Neural progenitor cell (in vitro differentiated cells): ENCODE data around the gene OSTF1. TPM values are rescaled to one million over a fixed set of nuclear protein-coding genes. Genes with fewer than 3 reads are reported as not detected.

ENCODE experiments used
- DNase-seq: peaks from one replicate; pipeline ENCODE4 v3.0.0-alpha.2; 2016; ENCODE audit warnings: low spot score
- H2AFZ ChIP-seq: fragments of 200-600 bp; sonication (generic); replicated peaks from 2 replicates; pipeline ENCODE4 v1.6.1; 2016; ENCODE audit warnings: antibody characterized with exemption
- H3F3A ChIP-seq: fragments of 200-600 bp; sonication (generic); 2 replicates; pipeline ENCODE4 v1.6.1; 2016; ENCODE audit warnings: antibody characterized with exemption, low read depth
- H3K27ac ChIP-seq: fragments of 200-600 bp; sonication (generic); 2 replicates; pipeline ENCODE4 v1.5.1; 2016; ENCODE audit warnings: mild to moderate bottlenecking
- H3K27me3 ChIP-seq: fragments of 200-600 bp; sonication (generic); 2 replicates; pipeline ENCODE4 v1.6.1; 2016; ENCODE audit warnings: mild to moderate bottlenecking, moderate library complexity
- H3K36me3 ChIP-seq: fragments of 200-600 bp; sonication (generic); 2 replicates; pipeline ENCODE4 v1.5.1; 2016
- H3K4me1 ChIP-seq: fragments of 200-600 bp; sonication (generic); 2 replicates; pipeline ENCODE4 v1.6.1; 2016; ENCODE audit warnings: mixed run types
- H3K4me2 ChIP-seq: fragments of 200-600 bp; sonication (generic); 2 replicates; pipeline ENCODE4 v1.6.1; 2016
- H3K4me3 ChIP-seq: fragments of 200-600 bp; sonication (generic); 2 replicates; pipeline ENCODE4 v1.5.1; 2016
- H3K79me2 ChIP-seq: fragments of 200-600 bp; sonication (generic); 2 replicates; pipeline ENCODE4 v1.6.1; 2016; ENCODE audit warnings: low read depth
- H3K9ac ChIP-seq: fragments of 200-600 bp; sonication (generic); 2 replicates; pipeline ENCODE4 v1.6.1; 2016
- H3K9me3 ChIP-seq: fragments of 200-600 bp; sonication (generic); 2 replicates; pipeline ENCODE4 v1.5.1; 2016; ENCODE audit warnings: low read depth
- H4K20me1 ChIP-seq: fragments of 200-600 bp; sonication (generic); 2 replicates; pipeline ENCODE4 v1.6.1; 2016; ENCODE audit warnings: low read depth
- H3K27ac Mint-ChIP-seq: 3 replicates; pipeline ENCODE4 v1.8.0; 2021; ENCODE audit warnings: mixed read lengths
- H3K27me3 Mint-ChIP-seq: 2 replicates; pipeline ENCODE4 v1.8.0; 2022; ENCODE audit warnings: low read depth, mild to moderate bottlenecking, inconsistent platforms, moderate library complexity, mixed read lengths; ENCODE audit not compliant: insufficient read depth
- H3K36me3 Mint-ChIP-seq: 3 replicates; pipeline ENCODE4 v1.8.0; 2021; ENCODE audit warnings: mixed read lengths
- H3K4me1 Mint-ChIP-seq: 3 replicates; pipeline ENCODE4 v1.8.0; 2021; ENCODE audit warnings: mixed read lengths
- H3K4me3 Mint-ChIP-seq: 3 replicates; pipeline ENCODE4 v1.8.0; 2021; ENCODE audit warnings: mild to moderate bottlenecking, moderate library complexity, mixed read lengths
- H3K9me3 Mint-ChIP-seq: 3 replicates; pipeline ENCODE4 v1.8.0; 2020; ENCODE audit warnings: mixed read lengths
- EZH2 ChIP-seq: fragments of 200-600 bp; sonication (generic); IDR thresholded peaks from 2 replicates; pipeline ENCODE4 v1.6.1; 2017; ENCODE audit warnings: antibody characterized with exemption, mild to moderate bottlenecking, moderate library complexity
- EZH2phosphoT487 ChIP-seq: fragments of 200-600 bp; sonication (generic); IDR thresholded peaks from 2 replicates; pipeline ENCODE4 v1.6.1; 2017; ENCODE audit warnings: antibody characterized with exemption
- total RNA-seq: library from RNA; depleted of rRNA; stranded (reverse); fragments of >200 nt; gene quantifications from 2 replicates; pipeline ENCODE4 v1.2.3, GENCODE V29; 2015; ENCODE audit warnings: low replicate concordance
- TF ChIP-seq, protein P1 (sequence below): fragments of 200-600 bp; sonication (generic); IDR thresholded peaks from 2 replicates; pipeline ENCODE4 v1.5.1; 2017; ENCODE audit warnings: antibody characterized with exemption, mild to moderate bottlenecking

The OSTF1 gene
- total RNA-seq, 1 donor from 2014 or later, result 1.3 TPM

GRCh38 chr9:75064307-75065025 is 23.8 kb upstream of the OSTF1 start:
- H3K27me3 Mint-ChIP-seq, result no peaks in the 10 kb centered on the region
- H3K4me1 Mint-ChIP-seq, result no peaks in the 10 kb centered on the region
- no peak overlapping the region for H3K27ac Mint-ChIP-seq

GRCh38 chr9:75065510-75065909 is 22.8 kb upstream of the OSTF1 start:
- Mint-ChIP-seq H3K27ac (no peak overlapping the region), H3K4me3 (no peak overlapping the region), H3K27me3 (no peaks in the 10 kb centered on the region), H3K4me1 (no peaks in the 10 kb centered on the region), H3K36me3 (no peaks in the 10 kb centered on the region), H3K9me3 (no peaks in the 10 kb centered on the region)
- no peaks in the 10 kb centered on the region for H3K79me2 ChIP-seq
- H3K4me1 ChIP-seq, result peaks cover 14% of the 10 kb centered on the region
- H3K27me3 ChIP-seq, result no peaks in the 10 kb centered on the region
- no peaks in the 10 kb centered on the region for H4K20me1 ChIP-seq
- TF ChIP-seq EZH2 (no peak), EZH2phosphoT487 (no peak)
- TF ChIP-seq, protein P1, sequence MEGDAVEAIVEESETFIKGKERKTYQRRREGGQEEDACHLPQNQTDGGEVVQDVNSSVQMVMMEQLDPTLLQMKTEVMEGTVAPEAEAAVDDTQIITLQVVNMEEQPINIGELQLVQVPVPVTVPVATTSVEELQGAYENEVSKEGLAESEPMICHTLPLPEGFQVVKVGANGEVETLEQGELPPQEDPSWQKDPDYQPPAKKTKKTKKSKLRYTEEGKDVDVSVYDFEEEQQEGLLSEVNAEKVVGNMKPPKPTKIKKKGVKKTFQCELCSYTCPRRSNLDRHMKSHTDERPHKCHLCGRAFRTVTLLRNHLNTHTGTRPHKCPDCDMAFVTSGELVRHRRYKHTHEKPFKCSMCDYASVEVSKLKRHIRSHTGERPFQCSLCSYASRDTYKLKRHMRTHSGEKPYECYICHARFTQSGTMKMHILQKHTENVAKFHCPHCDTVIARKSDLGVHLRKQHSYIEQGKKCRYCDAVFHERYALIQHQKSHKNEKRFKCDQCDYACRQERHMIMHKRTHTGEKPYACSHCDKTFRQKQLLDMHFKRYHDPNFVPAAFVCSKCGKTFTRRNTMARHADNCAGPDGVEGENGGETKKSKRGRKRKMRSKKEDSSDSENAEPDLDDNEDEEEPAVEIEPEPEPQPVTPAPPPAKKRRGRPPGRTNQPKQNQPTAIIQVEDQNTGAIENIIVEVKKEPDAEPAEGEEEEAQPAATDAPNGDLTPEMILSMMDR, result no peak
- H3K9me3 ChIP-seq, result no peaks in the 10 kb centered on the region
- no peak overlapping the region for H3K9ac ChIP-seq
- H3K4me3 ChIP-seq, result no peak overlapping the region
- no peak overlapping the region for H2AFZ ChIP-seq
- no peaks in the 10 kb centered on the region for H3K36me3 ChIP-seq
- no peak overlapping the region for H3K4me2 ChIP-seq
- H3K27ac ChIP-seq, result no peak overlapping the region
- peaks cover 7% of the 10 kb centered on the region for H3F3A ChIP-seq
- DNase-seq, result no peak

More at GRCh38 chr9:75064307-75065025, 23.8 kb upstream of the OSTF1 start:
- Histone ChIP-seq H4K20me1 (no peaks in the 10 kb centered on the region), H3K27me3 (no peaks in the 10 kb centered on the region), H3K4me2 (no peak overlapping the region), H3K9me3 (no peaks in the 10 kb centered on the region), H3K27ac (no peak overlapping the region), H3K4me1 (peaks cover 7% of the 10 kb centered on the region), H3K9ac (no peak overlapping the region), H3K4me3 (no peak overlapping the region), H3F3A (peaks cover 7% of the 10 kb centered on the region), H3K36me3 (no peaks in the 10 kb centered on the region), H3K79me2 (no peaks in the 10 kb centered on the region), H2AFZ (no peak overlapping the region)
- DNase-seq, result no peak
- Mint-ChIP-seq H3K36me3 (no peaks in the 10 kb centered on the region), H3K4me3 (no peak overlapping the region), H3K9me3 (peaks cover 2% of the 10 kb centered on the region)
- TF ChIP-seq EZH2, result no peak
- TF ChIP-seq EZH2phosphoT487, result no peak

DNA sequence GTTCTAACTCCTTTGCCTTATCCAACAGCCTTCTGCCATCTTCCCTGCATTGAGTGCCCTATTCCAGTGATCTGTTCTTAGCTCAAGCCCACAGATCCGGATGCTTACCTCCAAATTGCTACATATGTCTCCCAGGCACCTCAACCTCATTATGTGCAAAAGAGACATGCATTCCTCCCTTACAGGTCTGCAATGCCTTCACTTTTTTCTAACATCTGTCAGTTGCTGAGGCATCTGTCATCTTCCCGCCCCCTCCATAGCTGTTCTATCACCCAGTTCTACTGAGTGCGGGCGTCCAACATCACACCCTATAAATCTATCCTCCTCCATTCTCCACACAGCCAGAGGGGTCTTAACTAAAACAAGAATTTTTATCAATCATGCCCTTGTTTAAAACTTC is 20.4 kb upstream of the OSTF1 start:
- H3K36me3 Mint-ChIP-seq, result no peaks in the 10 kb centered on the region
- H3K27me3 ChIP-seq, result no peaks in the 10 kb centered on the region
- no peaks in the 10 kb centered on the region for H3K9me3 ChIP-seq
- peaks cover 7% of the 10 kb centered on the region for H3F3A ChIP-seq
- no peak overlapping the region for H3K4me3 Mint-ChIP-seq
- no peak overlapping the region for H3K27ac Mint-ChIP-seq
- H3K4me1 ChIP-seq, result peaks cover 14% of the 10 kb centered on the region
- no peaks in the 10 kb centered on the region for H3K79me2 ChIP-seq
- no peak for DNase-seq
- H3K4me2 ChIP-seq, result no peak overlapping the region
- TF ChIP-seq, protein P1, result no peak
- no peak for TF ChIP-seq EZH2
- TF ChIP-seq EZH2phosphoT487, result no peak
- H3K36me3 ChIP-seq, result no peaks in the 10 kb centered on the region
- H3K27me3 Mint-ChIP-seq, result no peaks in the 10 kb centered on the region
- H3K9ac ChIP-seq, result no peak overlapping the region
- H2AFZ ChIP-seq, result no peak overlapping the region
- H3K4me3 ChIP-seq, result no peak overlapping the region
- no peaks in the 10 kb centered on the region for H4K20me1 ChIP-seq
- no peaks in the 10 kb centered on the region for H3K9me3 Mint-ChIP-seq
- no peak overlapping the region for H3K27ac ChIP-seq
- H3K4me1 Mint-ChIP-seq, result no peaks in the 10 kb centered on the region

DNA sequence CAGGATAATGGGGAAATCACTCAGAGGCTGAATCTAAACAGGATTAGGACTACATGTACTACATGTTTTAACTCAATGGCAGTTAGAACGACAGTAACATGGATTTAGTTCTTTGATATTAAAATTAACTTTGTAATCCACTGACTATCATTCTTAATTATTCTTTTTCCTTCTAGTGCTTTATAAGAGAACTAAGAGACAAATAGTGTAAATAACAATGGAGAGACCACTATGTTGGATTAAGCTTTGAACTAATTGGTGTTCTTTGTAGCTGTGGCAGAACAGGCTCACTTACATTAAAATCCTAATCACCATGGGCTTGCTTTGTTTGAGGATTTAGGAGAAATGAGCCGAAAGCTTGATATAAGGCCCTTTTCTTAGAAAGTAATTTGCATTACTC is 19.1 kb upstream of the OSTF1 start:
- peak; percentile 48 for DNase-seq
- no peak overlapping the region for H2AFZ ChIP-seq
- H4K20me1 ChIP-seq, result no peaks in the 10 kb centered on the region
- peak overlapping the region; percentile 10 for H3K4me2 ChIP-seq
- Mint-ChIP-seq H3K27ac (no peak overlapping the region), H3K9me3 (no peaks in the 10 kb centered on the region), H3K27me3 (no peaks in the 10 kb centered on the region), H3K4me1 (no peaks in the 10 kb centered on the region), H3K4me3 (no peak overlapping the region), H3K36me3 (no peaks in the 10 kb centered on the region)
- no peak overlapping the region for H3K4me3 ChIP-seq
- H3F3A ChIP-seq, result peaks cover 7% of the 10 kb centered on the region
- H3K9ac ChIP-seq, result no peak overlapping the region
- no peaks in the 10 kb centered on the region for H3K79me2 ChIP-seq
- H3K36me3 ChIP-seq, result no peaks in the 10 kb centered on the region
- no peaks in the 10 kb centered on the region for H3K9me3 ChIP-seq
- TF ChIP-seq EZH2 (no peak), EZH2phosphoT487 (peak; percentile 83)
- H3K4me1 ChIP-seq, result peaks cover 14% of the 10 kb centered on the region
- H3K27me3 ChIP-seq, result no peaks in the 10 kb centered on the region
- H3K27ac ChIP-seq, result no peak overlapping the region
